Activated B cell treated with CpG ODN at 0.5 μM for 24 hours (primary cell): ENCODE measurements around the gene KRT32. TPM values are rescaled to one million over a fixed set of nuclear protein-coding genes. Genes with fewer than 3 reads are reported as not detected.

Experiments used
- ATAC-seq: fragments of 200-7000 bp; cut with Tn5 transposase; one replicate; pipeline ENCODE4 v1.10.0; 2021; ENCODE audit warnings: low read depth, mild to moderate bottlenecking, moderate library complexity
- CTCF ChIA-PET: fragments of 350-600 bp; sonication (Branson Sonifier 250); formaldehyde crosslinking; loops from one replicate; lab custom pipeline; 2021; ENCODE audit warnings: antibody characterized with exemption; lab: Charles Lee
- POLR2A ChIA-PET: fragments of 350-600 bp; sonication (Branson Sonifier 250); formaldehyde crosslinking; loops from one replicate; lab custom pipeline; 2021; ENCODE audit warnings: antibody characterized with exemption; lab: Charles Lee
- DNase-seq: peaks from one replicate; pipeline ENCODE4 v3.0.0; 2022
- H3K27ac Mint-ChIP-seq: one replicate; pipeline ENCODE4 v1.8.0; 2020; ENCODE audit warnings: mixed read lengths
- H3K27me3 Mint-ChIP-seq: one replicate; pipeline ENCODE4 v1.8.0; 2021; ENCODE audit warnings: mixed read lengths
- H3K36me3 Mint-ChIP-seq: one replicate; pipeline ENCODE4 v1.8.0; 2021; ENCODE audit warnings: low read depth, mixed read lengths
- H3K4me1 Mint-ChIP-seq: one replicate; pipeline ENCODE4 v1.8.0; 2021; ENCODE audit warnings: mixed read lengths
- H3K4me3 Mint-ChIP-seq: one replicate; pipeline ENCODE4 v1.8.0; 2020; ENCODE audit warnings: mild to moderate bottlenecking, mixed read lengths
- H3K9me3 Mint-ChIP-seq: one replicate; pipeline ENCODE4 v1.8.0; 2020; ENCODE audit warnings: mixed read lengths
- CTCF ChIP-seq: fragments of 200-600 bp; IDR thresholded peaks from one replicate; pipeline ENCODE4 v1.8.0; 2022; ENCODE audit warnings: antibody characterized with exemption, mild to moderate bottlenecking
- intact Hi-C: fragments of 100-400 bp; cut with micrococcal nuclease; formaldehyde crosslinking; loops from one replicate; pipeline ENCODE4 v1.15.1; 2024
- total RNA-seq: library from RNA; stranded (reverse); gene quantifications from 2 replicates; pipeline ENCODE4 v1.2.3, GENCODE V29; 2022

KRT32 gene
- total RNA-seq, 1 donor from 2014 or later: not detected

- H3K36me3 Mint-ChIP-seq: no peaks in the 10 kb centered on the region
- CTCF ChIA-PET: no interaction called here
- intact Hi-C loops: no loop called here
- H3K4me3 Mint-ChIP-seq: no peak overlapping the region
- no peaks in the 10 kb centered on the region for H3K4me1 Mint-ChIP-seq
- DNase-seq (no peak), ATAC-seq (no peak)
- no peak overlapping the region for H3K27ac Mint-ChIP-seq
- TF ChIP-seq CTCF: no peak
- no peaks in the 10 kb centered on the region for H3K9me3 Mint-ChIP-seq
- POLR2A ChIA-PET: no interaction called here
- H3K27me3 Mint-ChIP-seq: peaks cover 3% of the 10 kb centered on the region
Measured at GRCh38 chr17:41500131-41500911, 33.1 kb upstream of the KRT32 start.

GRCh38 chr17:41499714-41500113 lies 32.5 kb upstream of the KRT32 start:
- Mint-ChIP-seq H3K9me3 (no peaks in the 10 kb centered on the region), H3K36me3 (no peaks in the 10 kb centered on the region), H3K4me3 (no peak overlapping the region), H3K27me3 (peaks cover 6% of the 10 kb centered on the region), H3K4me1 (no peaks in the 10 kb centered on the region), H3K27ac (no peak overlapping the region)
- ATAC-seq (no peak), DNase-seq (no peak)
- intact Hi-C loops: no loop called here
- no peak for TF ChIP-seq CTCF
- CTCF ChIA-PET: no interaction called here
- POLR2A ChIA-PET: no interaction called here

- ChIA-PET CTCF (no interaction called here), POLR2A (no interaction called here)
- DNase-seq (no peak), ATAC-seq (no peak)
- TF ChIP-seq CTCF: no peak
- Mint-ChIP-seq H3K9me3 (no peaks in the 10 kb centered on the region), H3K4me1 (no peaks in the 10 kb centered on the region), H3K27ac (no peak overlapping the region), H3K36me3 (no peaks in the 10 kb centered on the region), H3K4me3 (no peak overlapping the region), H3K27me3 (peaks cover 6% of the 10 kb centered on the region)
- intact Hi-C loops: no loop called here
Measured at GRCh38 chr17:41498276-41498675, 31.1 kb upstream of the KRT32 start.

GRCh38 chr17:41496803-41497484 lies 29.8 kb upstream of the KRT32 start:
- POLR2A ChIA-PET: no interaction called here
- Mint-ChIP-seq H3K27me3 (peaks cover 8% of the 10 kb centered on the region), H3K4me3 (no peak overlapping the region), H3K4me1 (no peaks in the 10 kb centered on the region), H3K9me3 (no peaks in the 10 kb centered on the region), H3K27ac (no peak overlapping the region), H3K36me3 (no peaks in the 10 kb centered on the region)
- ATAC-seq (peak; percentile 66), DNase-seq (no peak)
- CTCF ChIA-PET: no interaction called here
- intact Hi-C loops: no loop called here
- no peak for TF ChIP-seq CTCF

GRCh38 chr17:41494524-41494923 lies 27.3 kb upstream of the KRT32 start:
- no peak overlapping the region for H3K4me3 Mint-ChIP-seq
- intact Hi-C loops: no loop called here
- no peaks in the 10 kb centered on the region for H3K9me3 Mint-ChIP-seq
- H3K4me1 Mint-ChIP-seq: no peaks in the 10 kb centered on the region
- no peaks in the 10 kb centered on the region for H3K36me3 Mint-ChIP-seq
- H3K27ac Mint-ChIP-seq: no peak overlapping the region
- ChIA-PET CTCF (no interaction called here), POLR2A (no interaction called here)
- H3K27me3 Mint-ChIP-seq: peaks cover 7% of the 10 kb centered on the region
- ATAC-seq (no peak), DNase-seq (no peak)
- TF ChIP-seq CTCF: no peak
